ENCODE measurements around the gene CAVIN2.

CAVIN2 gene

GRCh38 chr2:191838526-191838925 is 8.4 kb downstream of the CAVIN2 start:
- no peak for DNase-seq

GRCh38 chr2:191836853-191837769 is 9.8 kb downstream of the CAVIN2 start:
- no peak for DNase-seq

- no peak for DNase-seq
Observed at GRCh38 chr2:191836471-191836852, 10.4 kb downstream of the CAVIN2 start.

GRCh38 chr2:191835539-191836350 is 11.1 kb downstream of the CAVIN2 start:
- DNase-seq, result no peak

GRCh38 chr2:191835100-191835499 is 11.8 kb downstream of the CAVIN2 start:
- no peak for DNase-seq

GRCh38 chr2:191833356-191833755 is 13.5 kb downstream of the CAVIN2 start:
- DNase-seq, result no peak

- no peak for DNase-seq
Observed at GRCh38 chr2:191832668-191833067, 14.2 kb downstream of the CAVIN2 start.

- peak; percentile 26 for DNase-seq
Observed at GRCh38 chr2:191831410-191831994, 15.4 kb downstream of the CAVIN2 start.

- DNase-seq, result peak; percentile 43
Observed at GRCh38 chr2:191824398-191824797, 22.5 kb downstream of the CAVIN2 start.

- no peak for DNase-seq
Observed at GRCh38 chr2:191821078-191821477, 25.8 kb downstream of the CAVIN2 start.

GRCh38 chr2:191818725-191819350 is 28.1 kb downstream of the CAVIN2 start:
- peak; percentile 20 for DNase-seq

- DNase-seq, result no peak
Observed at GRCh38 chr2:191818133-191818532, 28.8 kb downstream of the CAVIN2 start.

GRCh38 chr2:191815010-191815409 is 31.9 kb downstream of the CAVIN2 start:
- no peak for DNase-seq

- DNase-seq, result no peak
Observed at GRCh38 chr2:191813943-191814342, 32.9 kb downstream of the CAVIN2 start.

- DNase-seq, result peak; percentile 65
Observed at GRCh38 chr2:191811807-191812602, 34.9 kb downstream of the CAVIN2 start.

GRCh38 chr2:191806396-191806795 is 40.5 kb downstream of the CAVIN2 start:
- no peak for DNase-seq

GRCh38 chr2:191804766-191805165 is 42.1 kb downstream of the CAVIN2 start:
- DNase-seq, result no peak

- DNase-seq, result no peak
Observed at GRCh38 chr2:191803007-191803406, 43.9 kb downstream of the CAVIN2 start.

GRCh38 chr2:191802180-191802579 is 44.7 kb downstream of the CAVIN2 start:
- DNase-seq, result no peak

- no peak for DNase-seq
Observed at GRCh38 chr2:191800874-191801273, 46.0 kb downstream of the CAVIN2 start.

- DNase-seq, result no peak
Observed at GRCh38 chr2:191799526-191799925, 47.4 kb downstream of the CAVIN2 start.
